GM12878 (cell line): Measurements from ENCODE around the gene DNAH5. TPM values are rescaled to one million over a fixed set of nuclear protein-coding genes. Genes with fewer than 3 reads are reported as not detected.

Source experiments
- ATAC-seq: fragments of 200-7000 bp; cut with Tn5 transposase; 3 replicates; pipeline ENCODE4 v1.9.1; 2020; ENCODE audit warnings: mild to moderate bottlenecking, moderate library complexity
- BruUV-seq: library from RNA; stranded (reverse); fragments of 400-500 nt; replicated peaks from 2 replicates; lab custom pipeline; 2021; lab: Mats Ljungman, UMichigan
- CTCF ChIA-PET: fragments of 300-600 bp; sonication (Branson Sonifier 250); formaldehyde crosslinking; extraction: SDS; loops from one replicate; lab custom pipeline; 2021; ENCODE audit warnings: inconsistent platforms; lab: Yijun Ruan, JAX
- POLR2A ChIA-PET: fragments of 350-600 bp; formaldehyde crosslinking; extraction: SDS; loops from one replicate; lab custom pipeline; 2021; ENCODE audit warnings: inconsistent platforms; lab: Charles Lee
- RAD21 ChIA-PET: fragments of 300-600 bp; sonication (Branson Sonifier 250); formaldehyde crosslinking; loops from one replicate; lab custom pipeline; 2023; ENCODE audit warnings: antibody characterized with exemption; ENCODE audit not compliant: unreplicated experiment; lab: Charles Lee
- SMC1A ChIA-PET: fragments of 300-600 bp; sonication (Branson Sonifier 250); formaldehyde crosslinking; loops from one replicate; lab custom pipeline; 2023; ENCODE audit not compliant: unreplicated experiment, uncharacterized antibody; lab: Charles Lee
- DNase-seq: peaks from one replicate; pipeline ENCODE4 v3.0.0-alpha.2; 2011; ENCODE audit warnings: low read depth, low spot score
- FAIRE-seq: peaks from 3 replicates; lab custom pipeline; 2011; peaks lifted over from hg19 to GRCh38; lab: Jason Lieb, UNC
- H2AFZ ChIP-seq: 2 replicates; pipeline ENCODE4 v1.6.0; 2011; ENCODE audit warnings: low read depth, low read length, control low read depth; ENCODE audit not compliant: control insufficient read depth
- H3K27ac ChIP-seq: 2 replicates; pipeline ENCODE4 v1.5.1; 2011; ENCODE audit warnings: control low read depth; ENCODE audit not compliant: control insufficient read depth, insufficient read depth
- H3K27me3 ChIP-seq, 2 experiments: replicated peaks in 1 of 2; 2 replicates each; pipeline versions ENCODE4 v1.6.0 to v1.6.1; 2011; ENCODE audit warnings: low read length in 1 of 2; ENCODE audit not compliant: control insufficient read depth in 2 of 2, insufficient read depth in 2 of 2
- H3K36me3 ChIP-seq, 2 experiments: 2 replicates each; pipeline ENCODE4 v1.5.1; 2011; ENCODE audit warnings: low read length in 1 of 2; ENCODE audit not compliant: control insufficient read depth in 2 of 2, insufficient read depth in 2 of 2
- H3K4me1 ChIP-seq: 2 replicates; pipeline ENCODE4 v1.6.1; 2011; ENCODE audit warnings: mild to moderate bottlenecking, low read length, moderate library complexity, mixed read lengths; ENCODE audit not compliant: control insufficient read depth, insufficient read depth
- H3K4me2 ChIP-seq: 2 replicates; pipeline ENCODE4 v1.6.0; 2011; ENCODE audit warnings: control low read depth; ENCODE audit not compliant: control insufficient read depth, insufficient read depth
- H3K4me3 ChIP-seq: fragments of 200-600 bp; sonication (generic); 2 replicates; pipeline ENCODE4 v1.5.1; 2016
- H3K79me2 ChIP-seq: 2 replicates; pipeline ENCODE4 v1.6.0; 2011; ENCODE audit warnings: low read length; ENCODE audit not compliant: control insufficient read depth, insufficient read depth
- H3K9ac ChIP-seq: 2 replicates; pipeline ENCODE4 v1.8.0; 2011; ENCODE audit warnings: low read length, control low read depth, mixed read lengths; ENCODE audit not compliant: control insufficient read depth, insufficient read depth
- H3K9me3 ChIP-seq: replicated peaks from 3 replicates; pipeline ENCODE4 v1.5.1; 2011; ENCODE audit warnings: mild to moderate bottlenecking, low read length; ENCODE audit not compliant: control insufficient read depth, insufficient read depth
- H4K20me1 ChIP-seq: 2 replicates; pipeline ENCODE4 v1.6.0; 2011; ENCODE audit not compliant: control insufficient read depth, insufficient read depth
- ATF2 ChIP-seq: IDR thresholded peaks from 2 replicates; pipeline ENCODE4 v1.6.1; 2012; ENCODE audit warnings: low read length, inconsistent platforms
- BCL3 ChIP-seq: IDR thresholded peaks from 2 replicates; pipeline ENCODE4 v1.6.1; 2011; ENCODE audit warnings: borderline replicate concordance, low read depth, mild to moderate bottlenecking, moderate library complexity, low read length; ENCODE audit not compliant: insufficient read depth, poor library complexity, severe bottlenecking
- BRCA1 ChIP-seq: IDR thresholded peaks from 2 replicates; pipeline ENCODE4 v1.6.1; 2011; ENCODE audit warnings: low read depth, low read length, improper control_type of control experiment
- NFXL1 ChIP-seq: fragments of 450-650 bp; IDR thresholded peaks from 2 replicates; pipeline ENCODE4 v1.6.1; 2017; ENCODE audit warnings: antibody characterized with exemption, mild to moderate bottlenecking, borderline replicate concordance
- STAT1 ChIP-seq: fragments of 450-650 bp; conservative IDR thresholded peaks from 2 replicates; pipeline ENCODE4 v1.6.1; 2014; ENCODE audit warnings: antibody characterized with exemption, mild to moderate bottlenecking
- SUZ12 ChIP-seq: fragments of 200-600 bp; sonication (generic); IDR thresholded peaks from one replicate; pipeline ENCODE4 v1.6.1; 2018; ENCODE audit warnings: antibody characterized with exemption, mild to moderate bottlenecking; ENCODE audit not compliant: unreplicated experiment
- USF2 ChIP-seq: IDR thresholded peaks from 2 replicates; pipeline ENCODE4 v1.6.1; 2011; ENCODE audit warnings: low read depth, low read length, improper control_type of control experiment, borderline replicate concordance
- ZBTB40 ChIP-seq: fragments of 450-650 bp; IDR thresholded peaks from 2 replicates; pipeline ENCODE4 v1.6.1; 2016; ENCODE audit warnings: mild to moderate bottlenecking, moderate library complexity, borderline replicate concordance
- WGBS: methylation state at CpG from one replicate; pipeline ENCODE4 v1.1.6; 2016; ENCODE audit warnings: low lambda C conversion rate; ENCODE audit not compliant: insufficient replicate concordance, insufficient coverage; ENCODE audit errors: missing lambda C conversion rate; 5-methylcytosine and 5-hydroxymethylcytosine counted together
- in situ Hi-C: fragments of 300-500 bp; cut with MboI; formaldehyde crosslinking; loops from 9 replicates; pipeline ENCODE4 v1.14.3; 2018; ENCODE audit warnings: mixed read lengths
- intact Hi-C: fragments of 100-400 bp; cut with micrococcal nuclease; formaldehyde crosslinking; loops from one replicate; pipeline ENCODE4 v1.14.2; 2022; ENCODE audit not compliant: unreplicated experiment
- polyA plus RNA-seq, 11 experiments: library from polyadenylated mRNA; depleted of rRNA in 4 of 11; unstranded in 6 of 11; stranded (reverse) in 5 of 11; fragments of >200 nt; fragmentation: Nextera tagmentation in 4 of 11; fragmentation: Illumina TruSeq in 1 of 11; extraction: Ambion mirVana in 4 of 11; extraction: Trizol in 1 of 11; gene quantifications; 1 replicate in 1 of 11; 2 replicates in 10 of 11; pipeline versions ENCODE4 v1.2.1 to v1.2.3, GENCODE V29; 2011 to 2016; ENCODE audit warnings: inconsistent platforms in 2 of 11, missing spikeins in 2 of 11, low read depth in 1 of 11
- total RNA-seq, 4 experiments: library from RNA; depleted of rRNA in 3 of 4; stranded (reverse); fragments of >200 nt in 3 of 4; fragmentation: Illumina TruSeq in 1 of 4; extraction: Trizol in 1 of 4; gene quantifications; 2 replicates each; pipeline versions ENCODE4 v1.2.1 to v1.2.3, GENCODE V29; 2013 to 2021

The DNAH5 gene
- total and polyA plus RNA-seq, 10 of the 15 experiments (the other 5 are each of a cell fraction or from before 2014, with no cell fraction given) = under 0.01 to 0.30 (median 0.07) TPM; not detected in 7

- TF ChIP-seq ATF2 (no peak), ZBTB40 (no peak), BCL3 (no peak), USF2 (no peak), STAT1 (no peak), SUZ12 (no peak), BRCA1 (no peak), NFXL1 (no peak)
- TF ChIP-seq, all 136 proteins: peak for 0
- BruUV-seq = no TSS peak
- H3K27ac ChIP-seq = no peak overlapping the region
- H3K27me3 ChIP-seq = no peaks in the 10 kb centered on the region
- in situ Hi-C loops = no loop called here
- no peak overlapping the region for H3K4me2 ChIP-seq
- ChIA-PET POLR2A (no interaction called here), CTCF (no interaction called here), RAD21 (no interaction called here), SMC1A (no interaction called here)
- 31% methylated on average over 3 of the region's 3 CpGs for WGBS
- DNase-seq (no peak), ATAC-seq (no peak), FAIRE-seq (no peak)
- no peaks in the 10 kb centered on the region for H3K9me3 ChIP-seq
- H3K36me3 ChIP-seq = no peaks in the 10 kb centered on the region
- H3K4me3 ChIP-seq = no peak overlapping the region
- H3K79me2 ChIP-seq = no peaks in the 10 kb centered on the region
- no peak overlapping the region for H3K9ac ChIP-seq
- H3K4me1 ChIP-seq = no peaks in the 10 kb centered on the region
- H4K20me1 ChIP-seq = no peaks in the 10 kb centered on the region
- no peak overlapping the region for H2AFZ ChIP-seq
- intact Hi-C loops = no loop called here
Measured at GRCh38 chr5:13659391-13659790, 285.1 kb downstream of the DNAH5 start.
